HepG2 (cell line): ENCODE results near the gene ZACN. TPM values are rescaled to one million over a fixed set of nuclear protein-coding genes. Genes with fewer than 3 reads are reported as not detected.

Source experiments
- CREM ChIP-seq, 2 experiments: sonication (generic) in 1 of 2; formaldehyde crosslinking in 1 of 2; IDR thresholded peaks; 2 replicates each; pipeline versions ENCODE4 v1.4.0 to v1.6.1; 2016 to 2020; ENCODE audit warnings: antibody characterized with exemption in 1 of 2, mild to moderate bottlenecking in 1 of 2, missing genetic modification reagents in 1 of 2
- EED ChIP-seq: sonication (generic); formaldehyde crosslinking; IDR thresholded peaks from 2 replicates; pipeline ENCODE4 v1.5.0; 2020; ENCODE audit warnings: mild to moderate bottlenecking, missing genetic modification reagents
- ERF ChIP-seq: IDR thresholded peaks from 2 replicates; pipeline ENCODE4 v1.6.1; 2018; ENCODE audit warnings: missing biosample characterization, missing genetic modification reagents
- HMGA1 ChIP-seq: sonication (generic); formaldehyde crosslinking; conservative IDR thresholded peaks from 2 replicates; pipeline ENCODE4 v1.4.0; 2020; ENCODE audit warnings: missing genetic modification reagents
- MAFK ChIP-seq, 2 experiments: IDR thresholded peaks in 1 of 2; conservative IDR thresholded peaks in 1 of 2; 2 replicates each; pipeline ENCODE4 v1.6.1; 2011; ENCODE audit warnings: improper control_type of control experiment in 2 of 2, low read length in 2 of 2
- MLLT10 ChIP-seq: sonication (generic); formaldehyde crosslinking; IDR thresholded peaks from 2 replicates; pipeline ENCODE4 v1.4.0; 2020; ENCODE audit warnings: missing genetic modification reagents
- MTERF4 ChIP-seq: sonication (generic); formaldehyde crosslinking; IDR thresholded peaks from 2 replicates; pipeline ENCODE4 v1.8.0; 2023; ENCODE audit warnings: mild to moderate bottlenecking, missing genetic modification reagents
- SOX13 ChIP-seq, 3 experiments: fragments of 450-650 bp in 1 of 3; sonication (generic) in 1 of 3; formaldehyde crosslinking in 1 of 3; IDR thresholded peaks in 2 of 3; conservative IDR thresholded peaks in 1 of 3; 2 replicates each; pipeline versions ENCODE4 v1.5.0 to v1.6.1; 2016 to 2020; ENCODE audit warnings: antibody characterized with exemption in 1 of 3, mild to moderate bottlenecking in 1 of 3, missing compliant biosample characterization in 1 of 3, missing genetic modification reagents in 1 of 3, moderate library complexity in 1 of 3
- TFDP2 ChIP-seq: sonication (generic); formaldehyde crosslinking; IDR thresholded peaks from 2 replicates; pipeline ENCODE4 v1.4.0; 2020; ENCODE audit warnings: missing genetic modification reagents
- THAP9 ChIP-seq: sonication (generic); formaldehyde crosslinking; IDR thresholded peaks from 2 replicates; pipeline ENCODE4; 2020; ENCODE audit warnings: missing genetic modification reagents, mild to moderate bottlenecking, borderline replicate concordance
- UBTF ChIP-seq: sonication (generic); formaldehyde crosslinking; IDR thresholded peaks from 2 replicates; pipeline ENCODE4 v1.4.0; 2020; ENCODE audit warnings: mild to moderate bottlenecking, missing genetic modification reagents
- ZBTB38 ChIP-seq: sonication (generic); formaldehyde crosslinking; IDR thresholded peaks from 2 replicates; pipeline ENCODE4 v1.5.1; 2020; ENCODE audit warnings: mild to moderate bottlenecking, missing genetic modification reagents
- ZFP37 ChIP-seq: sonication (generic); formaldehyde crosslinking; IDR thresholded peaks from 2 replicates; pipeline ENCODE4 v1.4.0; 2020; ENCODE audit warnings: missing genetic modification reagents, borderline replicate concordance
- ZNF143 ChIP-seq: sonication (generic); formaldehyde crosslinking; IDR thresholded peaks from 2 replicates; pipeline ENCODE4 v1.4.0; 2020; ENCODE audit warnings: missing genetic modification reagents
- ZNF207 ChIP-seq: fragments of 450-650 bp; IDR thresholded peaks from 2 replicates; pipeline ENCODE4 v1.6.1; 2016; ENCODE audit warnings: antibody characterized with exemption, borderline replicate concordance
- ZNF562 ChIP-seq: sonication (generic); formaldehyde crosslinking; IDR thresholded peaks from 2 replicates; pipeline ENCODE4 v1.8.0; 2022; ENCODE audit warnings: missing genetic modification reagents, borderline replicate concordance
- ZNF564 ChIP-seq: sonication (generic); formaldehyde crosslinking; IDR thresholded peaks from 2 replicates; pipeline ENCODE4 v1.8.1; 2023; ENCODE audit warnings: mild to moderate bottlenecking, missing genetic modification reagents
- ZNF569 ChIP-seq: sonication (generic); formaldehyde crosslinking; IDR thresholded peaks from 2 replicates; pipeline ENCODE4 v1.5.0; 2020; ENCODE audit warnings: mild to moderate bottlenecking, missing genetic modification reagents, moderate library complexity, borderline replicate concordance
- ZNF598 ChIP-seq: sonication (generic); formaldehyde crosslinking; IDR thresholded peaks from 2 replicates; pipeline ENCODE4 v1.5.1; 2020; ENCODE audit warnings: mild to moderate bottlenecking, missing genetic modification reagents, borderline replicate concordance
- ZNF782 ChIP-seq: sonication (generic); formaldehyde crosslinking; IDR thresholded peaks from 2 replicates; pipeline ENCODE4 v1.4.0; 2020; ENCODE audit warnings: missing genetic modification reagents, mild to moderate bottlenecking, borderline replicate concordance
- ZNF83 ChIP-seq: sonication (generic); formaldehyde crosslinking; IDR thresholded peaks from 2 replicates; pipeline ENCODE4 v1.4.0; 2020; ENCODE audit warnings: missing genetic modification reagents, mild to moderate bottlenecking, borderline replicate concordance
- polyA plus RNA-seq, 8 experiments: library from polyadenylated mRNA; depleted of rRNA in 3 of 8; stranded (reverse) in 7 of 8; unstranded in 1 of 8; fragments of >200 nt; fragmentation: Illumina TruSeq in 4 of 8; extraction: Trizol in 4 of 8; gene quantifications; 2 replicates each; pipeline versions ENCODE4 v1.2.1 to v1.2.3, GENCODE V29; 2011 to 2016; ENCODE audit warnings: low read depth in 4 of 8, missing spikeins in 1 of 8, mixed read lengths in 1 of 8; ENCODE audit not compliant: insufficient read depth in 1 of 8
- total RNA-seq, 5 experiments: library from RNA; depleted of rRNA; stranded (reverse); fragments of >200 nt; fragmentation: Illumina TruSeq; extraction: Trizol; gene quantifications; 2 replicates each; pipeline ENCODE4 v1.2.3, GENCODE V29; 2016; ENCODE audit warnings: low read depth in 1 of 5

The ZACN gene
- total and polyA plus RNA-seq, 2 of the 13 experiments (the other 11 are each of a cell fraction or from before 2014, with no cell fraction given): 0.11 to 0.15 TPM

DNA sequence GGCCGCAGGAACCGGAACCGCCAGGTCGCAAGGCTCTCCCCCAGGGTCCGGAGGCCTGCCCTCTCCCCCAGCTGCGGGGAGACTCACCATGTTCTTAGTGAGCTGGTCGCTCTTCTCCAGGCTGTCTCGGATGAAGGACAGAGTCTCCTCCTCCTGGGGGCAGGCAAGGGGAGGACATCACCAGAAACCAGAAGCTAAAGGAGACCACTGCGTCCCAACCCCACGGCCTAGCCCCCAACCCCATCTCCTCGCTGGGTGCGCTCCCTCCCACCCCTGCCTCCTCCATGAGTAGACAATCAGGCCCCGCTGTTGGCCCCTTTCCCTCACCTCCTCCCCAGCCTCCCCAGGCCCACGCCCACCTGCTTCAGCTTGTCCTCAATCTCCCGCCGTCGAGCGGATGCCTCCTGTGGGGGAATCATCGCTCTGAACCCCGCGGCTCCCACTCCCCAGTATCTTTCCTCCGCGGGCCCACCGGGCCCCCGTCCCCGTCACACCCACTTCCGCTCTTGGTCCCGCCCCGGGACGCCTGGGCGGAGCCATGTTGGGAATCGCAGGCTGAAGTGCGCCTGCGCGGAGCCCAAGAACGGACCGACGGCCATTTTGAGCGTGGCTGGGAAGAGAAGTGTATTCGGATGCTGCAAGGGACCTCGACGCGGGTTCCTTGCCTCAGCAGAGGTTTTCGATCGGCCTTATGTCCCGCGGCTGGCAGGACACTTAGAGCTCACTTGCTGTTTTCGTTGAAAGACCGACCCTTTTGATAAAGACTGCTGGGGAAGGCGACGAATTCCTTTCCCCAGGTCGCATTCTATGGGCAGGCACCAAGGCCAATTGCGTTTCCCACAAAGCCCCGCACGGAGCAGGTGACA, 24.5 kb downstream of the ZACN start, which contains the start of gene EXOC7 (continued):
- no peak for TF ChIP-seq ZNF207
- TF ChIP-seq ZNF569 (CRISPR knock-in tag): 0 out of 2 replicates have a peak, but pooled peaks have one; percentile 38
- peak; percentile 74 for TF ChIP-seq ZNF143 (CRISPR knock-in tag)
- TF ChIP-seq TFDP2 (CRISPR knock-in tag): peak; percentile 45; the same call in 1 of the 2 replicates
- peak; percentile 57 for TF ChIP-seq UBTF (CRISPR knock-in tag)
- peak; percentile 34 for TF ChIP-seq ERF (CRISPR knock-in tag)
- no peak; the same call in 1 of the 2 replicates for TF ChIP-seq ZNF782 (CRISPR knock-in tag)
- TF ChIP-seq ZNF564 (CRISPR knock-in tag): no peak
- TF ChIP-seq MLLT10 (CRISPR knock-in tag): no peak
- TF ChIP-seq HMGA1: no peak
- TF ChIP-seq CREM (IDR thresholded peaks at IDR 0.05): peak; percentile 68
- no peak for TF ChIP-seq CREM (CRISPR knock-in tag; IDR thresholded peaks at IDR 0.05)
- TF ChIP-seq ZNF83 (CRISPR knock-in tag): no peak
- TF ChIP-seq ZNF562 (CRISPR knock-in tag): no peak
- no peak for TF ChIP-seq ZFP37
- TF ChIP-seq ZNF598: peak; percentile 84
- peak; percentile 97 for TF ChIP-seq THAP9
- no peak for TF ChIP-seq MAFK (conservative IDR thresholded peaks at IDR 0.05 in 1 of 2, IDR thresholded peaks at IDR 0.05 in 1 of 2; ENCODE audit: low read length in 2 of 2)
- no peak for TF ChIP-seq ZBTB38 (CRISPR knock-in tag)
- TF ChIP-seq MTERF4: no peak; the same call in 1 of the 2 replicates
- no peak; the same call in 1 of the 2 replicates for TF ChIP-seq EED (CRISPR knock-in tag)
- TF ChIP-seq SOX13 (IDR thresholded peaks at IDR 0.05): no peak
- peak in 1 of 2 experiments; percentile 31; a peak in 1 of 4 replicates for TF ChIP-seq SOX13 (CRISPR knock-in tag; conservative IDR thresholded peaks at IDR 0.05 in 1 of 2, IDR thresholded peaks at IDR 0.05 in 1 of 2)
